Chondrocyte (in vitro differentiated cells): Measurements from ENCODE around the gene COL5A1. TPM values are rescaled to one million over a fixed set of nuclear protein-coding genes. Genes with fewer than 3 reads are reported as not detected.
A peak's percentile ranks its signal among the peaks of the same experiment; 100 is the strongest.

Experiments used
- DNase-seq: peaks from one replicate; pipeline ENCODE4 v3.0.0; 2021; ENCODE audit warnings: mixed read lengths, low spot score
- H3K27ac Mint-ChIP-seq: one replicate; pipeline ENCODE4 v1.8.0; 2021; ENCODE audit warnings: mild to moderate bottlenecking, moderate library complexity, mixed read lengths; ENCODE audit not compliant: unreplicated experiment
- H3K27me3 Mint-ChIP-seq: 2 replicates; pipeline ENCODE4 v1.8.0; 2021; ENCODE audit warnings: low read depth, mixed read lengths
- H3K36me3 Mint-ChIP-seq: 2 replicates; pipeline ENCODE4 v1.8.0; 2021; ENCODE audit warnings: low read depth, mixed read lengths
- H3K4me1 Mint-ChIP-seq: 2 replicates; pipeline ENCODE4 v1.8.0; 2021; ENCODE audit warnings: low read depth, mild to moderate bottlenecking, mixed read lengths
- H3K4me3 Mint-ChIP-seq: one replicate; pipeline ENCODE4 v1.8.0; 2021; ENCODE audit warnings: mild to moderate bottlenecking, moderate library complexity, mixed read lengths; ENCODE audit not compliant: unreplicated experiment
- H3K9me3 Mint-ChIP-seq: 2 replicates; pipeline ENCODE4 v1.8.0; 2021; ENCODE audit warnings: low read depth, mixed read lengths
- CTCF ChIP-seq: fragments of 200-600 bp; sonication (generic); IDR thresholded peaks from 2 replicates; pipeline ENCODE4 v1.5.0; 2021; ENCODE audit warnings: antibody characterized with exemption, mild to moderate bottlenecking, moderate library complexity
- total RNA-seq: library from RNA; stranded (reverse); gene quantifications from 3 replicates; pipeline ENCODE4 v1.2.1, GENCODE V29; 2021

The COL5A1 gene
- total RNA-seq, 1 donor from 2014 or later, result 2,235 TPM

DNA sequence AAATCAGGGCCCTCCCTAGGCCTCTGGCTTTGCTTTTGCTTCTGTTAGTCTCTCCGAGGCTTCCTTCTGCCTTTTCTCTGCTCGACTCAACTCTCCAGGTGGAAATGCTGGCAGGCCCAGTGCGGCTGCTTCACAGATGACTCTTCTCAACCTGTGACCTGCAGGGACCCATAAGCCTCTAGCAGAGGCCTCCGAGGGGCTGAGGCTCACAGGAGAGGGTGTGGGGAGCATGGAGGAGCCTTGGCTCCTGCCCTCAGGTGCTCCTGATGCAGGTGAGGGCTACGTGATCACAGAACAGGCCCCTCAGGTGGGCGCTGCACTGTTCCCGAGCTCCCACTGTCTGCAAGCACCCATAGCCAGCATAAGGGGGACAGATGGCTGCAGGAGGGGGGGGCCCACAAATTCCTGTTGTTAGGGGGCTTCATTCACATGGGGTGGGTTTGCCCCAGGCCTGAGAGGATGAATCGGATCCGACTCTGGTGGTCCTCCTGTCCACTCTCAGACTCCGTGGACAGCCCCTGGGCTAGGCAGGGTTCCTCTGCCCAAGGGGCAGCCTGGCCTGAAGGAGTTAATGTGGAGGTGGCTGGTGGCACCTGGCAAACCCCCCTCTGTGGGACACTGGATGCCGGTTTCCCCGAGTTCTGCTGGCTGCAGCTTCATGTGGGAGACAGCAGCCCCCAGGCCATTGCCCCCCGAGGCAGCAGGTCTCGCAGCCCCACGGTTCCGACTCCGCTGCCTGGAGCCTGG is 228.1 kb downstream of the COL5A1 start:
- Mint-ChIP-seq H3K4me1 (peaks cover 13% of the 10 kb centered on the region), H3K27ac (no peak overlapping the region), H3K27me3 (peaks cover 2% of the 10 kb centered on the region), H3K9me3 (peaks cover 6% of the 10 kb centered on the region), H3K4me3 (no peak overlapping the region), H3K36me3 (no peaks in the 10 kb centered on the region)
- TF ChIP-seq CTCF, result no peak
- no peak for DNase-seq

DNA sequence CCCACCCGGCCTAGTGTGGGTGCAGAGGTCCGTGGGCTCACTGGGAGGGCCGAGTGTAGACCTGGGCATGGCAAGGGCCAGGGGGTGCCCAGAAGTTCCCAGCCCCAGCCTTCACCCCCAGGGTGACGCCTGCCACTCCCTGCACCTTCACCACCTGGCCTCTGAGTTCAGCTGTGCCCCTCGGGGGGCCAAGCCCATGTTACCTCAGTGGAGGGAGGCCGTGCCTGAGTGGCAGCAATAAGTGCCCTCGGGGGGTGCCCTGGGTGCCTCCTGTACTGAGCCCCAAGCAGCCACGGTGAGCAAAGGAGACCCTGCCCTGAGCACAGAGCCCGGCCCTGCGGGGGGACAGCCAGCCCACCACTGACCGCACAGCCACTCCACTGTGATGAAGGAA is 228.7 kb downstream of the COL5A1 start:
- Mint-ChIP-seq H3K4me1 (peaks cover 13% of the 10 kb centered on the region), H3K27ac (no peak overlapping the region), H3K36me3 (no peaks in the 10 kb centered on the region), H3K4me3 (no peak overlapping the region), H3K9me3 (peaks cover 6% of the 10 kb centered on the region), H3K27me3 (peaks cover 2% of the 10 kb centered on the region)
- no peak for DNase-seq
- no peak for TF ChIP-seq CTCF

GRCh38 chr9:134870746-134871662 is 229.4 kb downstream of the COL5A1 start:
- TF ChIP-seq CTCF, result no peak
- peaks cover 2% of the 10 kb centered on the region for H3K27me3 Mint-ChIP-seq
- peaks cover 6% of the 10 kb centered on the region for H3K9me3 Mint-ChIP-seq
- peaks cover 13% of the 10 kb centered on the region for H3K4me1 Mint-ChIP-seq
- H3K4me3 Mint-ChIP-seq, result no peak overlapping the region
- H3K27ac Mint-ChIP-seq, result no peak overlapping the region
- no peaks in the 10 kb centered on the region for H3K36me3 Mint-ChIP-seq
- DNase-seq, result no peak

GRCh38 chr9:134871697-134872340 is 230.2 kb downstream of the COL5A1 start:
- no peak for DNase-seq
- Mint-ChIP-seq H3K4me1 (peaks cover 13% of the 10 kb centered on the region), H3K4me3 (no peak overlapping the region), H3K36me3 (no peaks in the 10 kb centered on the region), H3K27ac (peak overlapping the region; percentile 39), H3K27me3 (peaks cover 3% of the 10 kb centered on the region), H3K9me3 (peaks cover 6% of the 10 kb centered on the region)
- no peak for TF ChIP-seq CTCF
